SK-N-SH treated with all-trans-retinoic acid at 6 μM for 48 hours (cell line): ENCODE measurements around the gene KRT80.

ENCODE experiments used
- ARNTL ChIP-seq: fragments of 450-650 bp; formaldehyde crosslinking; IDR thresholded peaks from 2 replicates; pipeline ENCODE4 v1.5.0; 2020; ENCODE audit warnings: low read depth, mild to moderate bottlenecking, moderate library complexity, borderline replicate concordance
- CSDC2 ChIP-seq: fragments of 250-450 bp; sonication (Bioruptor Pico); IDR thresholded peaks from 2 replicates; pipeline ENCODE4 v1.5.0; 2020; ENCODE audit warnings: mild to moderate bottlenecking, moderate library complexity
- PATZ1 ChIP-seq: fragments of 250-450 bp; sonication (Bioruptor Pico); IDR thresholded peaks from 2 replicates; pipeline ENCODE4 v1.8.0; 2020; ENCODE audit warnings: mild to moderate bottlenecking, moderate library complexity, borderline replicate concordance
- RARB ChIP-seq: fragments of 250-450 bp; sonication (Bioruptor Pico); IDR thresholded peaks from 2 replicates; pipeline ENCODE4 v1.8.0; 2021; ENCODE audit warnings: mild to moderate bottlenecking, moderate library complexity
- TSHZ2 ChIP-seq: fragments of 250-450 bp; sonication (Bioruptor Pico); IDR thresholded peaks from 2 replicates; pipeline ENCODE4 v1.5.0; 2020; ENCODE audit warnings: mild to moderate bottlenecking, moderate library complexity
- ZC3H10 ChIP-seq: fragments of 250-450 bp; sonication (Bioruptor Pico); IDR thresholded peaks from 2 replicates; pipeline ENCODE4 v1.5.1; 2021; ENCODE audit warnings: mild to moderate bottlenecking, moderate library complexity
- ZFP3 ChIP-seq: fragments of 250-450 bp; sonication (Bioruptor Pico); IDR thresholded peaks from 2 replicates; pipeline ENCODE4 v1.5.0; 2020; ENCODE audit warnings: mild to moderate bottlenecking, moderate library complexity
- ZNF8 ChIP-seq: fragments of 450-650 bp; formaldehyde crosslinking; IDR thresholded peaks from 2 replicates; pipeline ENCODE4 v1.5.0; 2020; ENCODE audit warnings: mild to moderate bottlenecking, moderate library complexity

GRCh38 chr12:52205612-52206303 is 13.9 kb upstream of the KRT80 start:
- TF ChIP-seq TSHZ2 (no peak), CSDC2 (CRISPR knock-in tag) (no peak), PATZ1 (CRISPR knock-in tag) (no peak), ARNTL (no peak), ZFP3 (CRISPR knock-in tag) (no peak), ZC3H10 (CRISPR knock-in tag) (no peak), ZNF8 (no peak), RARB (CRISPR knock-in tag) (no peak)
